Mesendoderm (in vitro differentiated cells): ENCODE results near the gene LYSMD1.

Experiments
- DNase-seq: peaks from one replicate; pipeline ENCODE4 v3.0.0; 2013
- H2AK5ac ChIP-seq: 2 replicates; pipeline ENCODE4 v1.6.1; 2013; ENCODE audit warnings: low read length, inconsistent platforms
- H2BK120ac ChIP-seq: 2 replicates; pipeline ENCODE4 v1.6.1; 2013; ENCODE audit warnings: low read depth, mild to moderate bottlenecking, low read length, moderate library complexity, mixed read lengths
- H2BK15ac ChIP-seq: replicated peaks from 2 replicates; pipeline ENCODE4 v1.6.1; 2013; ENCODE audit warnings: low read depth, mild to moderate bottlenecking, moderate library complexity
- H2BK5ac ChIP-seq: 2 replicates; pipeline ENCODE4 v1.6.1; 2013; ENCODE audit warnings: low read length, inconsistent platforms
- H3K18ac ChIP-seq: 2 replicates; pipeline ENCODE4 v1.6.1; 2013; ENCODE audit warnings: mild to moderate bottlenecking, low read length, mixed read lengths
- H3K23ac ChIP-seq: one replicate; pipeline ENCODE4 v1.6.1; 2013; ENCODE audit warnings: low read length
- H3K27ac ChIP-seq: 2 replicates; pipeline ENCODE4 v1.5.1; 2013; ENCODE audit warnings: low read depth, mild to moderate bottlenecking, inconsistent platforms, low read length, moderate library complexity
- H3K27me3 ChIP-seq: 2 replicates; pipeline ENCODE4 v1.6.1; 2013; ENCODE audit warnings: low read length, control low read depth, mild to moderate bottlenecking, inconsistent platforms; ENCODE audit not compliant: insufficient read depth, poor library complexity
- H3K36me3 ChIP-seq: 2 replicates; pipeline ENCODE4 v1.6.1; 2013; ENCODE audit warnings: low read length, inconsistent platforms; ENCODE audit not compliant: control insufficient read depth, insufficient read depth
- H3K4ac ChIP-seq: one replicate; pipeline ENCODE4 v1.6.1; 2013; ENCODE audit warnings: low read depth, mild to moderate bottlenecking, low read length, moderate library complexity
- H3K4me1 ChIP-seq: 2 replicates; pipeline ENCODE4 v1.6.1; 2013; ENCODE audit warnings: low read depth, low read length, inconsistent platforms; ENCODE audit not compliant: control insufficient read depth
- H3K4me2 ChIP-seq: 2 replicates; pipeline ENCODE4 v1.6.1; 2013; ENCODE audit warnings: low read length
- H3K4me3 ChIP-seq: 2 replicates; pipeline ENCODE4 v1.5.1; 2013; ENCODE audit warnings: mild to moderate bottlenecking, low read length
- H3K56ac ChIP-seq: one replicate; pipeline ENCODE4 v1.6.1; 2013; ENCODE audit warnings: low read length
- H3K79me1 ChIP-seq: 2 replicates; pipeline ENCODE4 v1.6.1; 2013; ENCODE audit warnings: low read length, inconsistent platforms
- H3K79me2 ChIP-seq: 2 replicates; pipeline ENCODE4 v1.6.1; 2013; ENCODE audit warnings: mild to moderate bottlenecking, low read length; ENCODE audit not compliant: control insufficient read depth, insufficient read depth
- H3K9ac ChIP-seq: 2 replicates; pipeline ENCODE4 v1.6.1; 2013; ENCODE audit warnings: low read length, inconsistent platforms
- H4K5ac ChIP-seq: one replicate; pipeline ENCODE4 v1.6.1; 2013; ENCODE audit warnings: low read length
- H4K8ac ChIP-seq: one replicate; pipeline ENCODE4 v1.6.1; 2013; ENCODE audit warnings: low read depth, mild to moderate bottlenecking, control low read depth, low read length, moderate library complexity
- WGBS: extraction: QIAGEN DNeasy Blood & Tissue Kit; methylation state at CpG from one replicate; pipeline ENCODE4 v1.1.7; 2013; ENCODE audit warnings: low lambda C conversion rate, missing lambda C conversion rate; ENCODE audit not compliant: insufficient coverage; ENCODE audit errors: extremely low coverage; 5-methylcytosine and 5-hydroxymethylcytosine counted together

Gene LYSMD1

GRCh38 chr1:151124763-151125403 is 40.8 kb downstream of the LYSMD1 start:
- no CpG with 5 or more reads among the region's 5 CpGs for WGBS

GRCh38 chr1:151113877-151114276 is 51.8 kb downstream of the LYSMD1 start:
- no peak for DNase-seq
- no peaks in the 10 kb centered on the region for H3K36me3 ChIP-seq
- H3K4me1 ChIP-seq: no peaks in the 10 kb centered on the region
- no peaks in the 10 kb centered on the region for H3K27me3 ChIP-seq
- no peak overlapping the region for H2BK5ac ChIP-seq
- no peak overlapping the region for H4K8ac ChIP-seq
- WGBS: no CpG with 5 or more reads among the region's 5 CpGs
- H2BK120ac ChIP-seq: no peak overlapping the region
- H3K9ac ChIP-seq: no peak overlapping the region
- H4K5ac ChIP-seq: no peak overlapping the region
- no peak overlapping the region for H2AK5ac ChIP-seq
- no peaks in the 10 kb centered on the region for H3K79me1 ChIP-seq
- no peak overlapping the region for H3K4me2 ChIP-seq
- no peak overlapping the region for H2BK15ac ChIP-seq
- H3K27ac ChIP-seq: no peak overlapping the region
- H3K79me2 ChIP-seq: no peaks in the 10 kb centered on the region
- no peak overlapping the region for H3K56ac ChIP-seq
- H3K18ac ChIP-seq: no peak overlapping the region
- no peak overlapping the region for H3K4ac ChIP-seq
- no peak overlapping the region for H3K4me3 ChIP-seq
- H3K23ac ChIP-seq: no peak overlapping the region

More at GRCh38 chr1:151124763-151125403, 40.8 kb downstream of the LYSMD1 start:
- H3K79me1 ChIP-seq: no peaks in the 10 kb centered on the region
- H4K8ac ChIP-seq: no peak overlapping the region
- no peak overlapping the region for H3K4ac ChIP-seq
- H2AK5ac ChIP-seq: no peak overlapping the region
- H3K56ac ChIP-seq: peak overlapping the region; percentile 25
- no peak overlapping the region for H2BK5ac ChIP-seq
- no peak overlapping the region for H2BK15ac ChIP-seq
- H3K36me3 ChIP-seq: no peaks in the 10 kb centered on the region
- H3K23ac ChIP-seq: no peak overlapping the region
- H3K27ac ChIP-seq: no peak overlapping the region
- no peak overlapping the region for H2BK120ac ChIP-seq
- H3K27me3 ChIP-seq: no peaks in the 10 kb centered on the region
- peaks cover 2% of the 10 kb centered on the region for H3K4me1 ChIP-seq
- no peak overlapping the region for H4K5ac ChIP-seq
- H3K79me2 ChIP-seq: no peaks in the 10 kb centered on the region
- peak; percentile 57 for DNase-seq
- H3K4me3 ChIP-seq: no peak overlapping the region
- no peak overlapping the region for H3K18ac ChIP-seq
- no peak overlapping the region for H3K4me2 ChIP-seq
- H3K9ac ChIP-seq: no peak overlapping the region
